HG02938 (cell line): Measurements from ENCODE around the gene CTNNB1.

Experiments
- ATAC-seq: cut with Tn5 transposase; IDR thresholded peaks from one replicate; pipeline ENCODE4 v1.9.1; 2021; ENCODE audit warnings: mild to moderate bottlenecking, moderate library complexity; ENCODE audit not compliant: unreplicated experiment

CTNNB1 gene

GRCh38 chr3:41213588-41213987 is 14.3 kb downstream of the CTNNB1 start:
- no peak for ATAC-seq

GRCh38 chr3:41216422-41216821 is 17.1 kb downstream of the CTNNB1 start:
- no peak for ATAC-seq

GRCh38 chr3:41216993-41217392 is 17.7 kb downstream of the CTNNB1 start:
- ATAC-seq, result no peak

DNA sequence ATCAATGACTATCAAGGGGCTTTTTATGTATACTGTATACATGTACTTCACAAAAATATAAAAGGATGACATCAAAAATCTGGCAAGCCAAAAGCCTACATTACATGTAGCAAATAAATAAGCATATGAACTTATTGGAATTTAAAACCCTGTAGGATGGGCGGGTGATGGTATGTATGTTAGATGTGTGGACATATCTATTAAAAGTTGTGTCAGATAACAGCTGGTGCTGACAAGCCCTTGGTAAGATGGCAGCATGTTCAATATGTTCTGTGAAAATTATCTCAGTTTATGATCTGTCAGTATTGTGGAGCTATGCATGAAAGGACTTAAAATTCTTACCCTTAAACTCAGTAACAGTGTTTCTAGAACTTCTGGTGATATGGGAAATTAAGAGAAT is 20.1 kb downstream of the CTNNB1 start:
- ATAC-seq, result no peak

DNA sequence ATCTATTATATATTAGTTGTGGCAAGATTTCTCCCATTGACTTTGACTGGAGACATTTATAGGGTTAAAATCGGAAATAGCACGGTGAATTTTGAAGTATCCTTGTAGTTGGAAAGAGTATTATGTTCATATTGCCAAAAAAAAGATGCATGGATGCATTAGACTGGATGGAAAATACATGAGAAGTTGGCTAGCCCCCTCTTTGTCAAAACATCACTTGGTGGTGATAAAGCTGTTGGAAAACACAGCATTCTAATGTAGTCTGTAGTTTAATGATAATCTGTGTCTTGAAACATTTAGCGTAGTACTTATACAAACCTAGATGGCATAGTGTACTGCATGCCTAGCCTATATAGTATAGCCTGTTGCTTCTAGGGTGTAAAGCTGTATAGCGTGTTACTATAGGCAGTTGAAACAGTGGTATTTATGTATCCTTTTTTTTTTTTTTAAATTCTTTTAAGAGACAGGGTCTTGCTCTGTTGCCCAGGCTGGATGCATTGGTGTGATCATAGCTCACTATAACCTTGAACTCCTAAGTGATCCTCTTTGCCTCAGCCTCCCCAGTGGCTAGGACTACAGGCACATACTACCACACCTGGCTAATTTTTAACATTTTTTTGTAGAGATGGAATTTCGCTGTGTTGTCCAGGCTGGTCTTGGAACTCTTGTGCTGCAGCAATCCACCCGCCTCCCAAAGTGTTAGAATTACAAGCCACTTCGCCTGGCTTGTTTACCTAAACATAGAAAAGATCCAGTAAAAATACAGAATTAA is 21.8 kb downstream of the CTNNB1 start:
- no peak for ATAC-seq

DNA sequence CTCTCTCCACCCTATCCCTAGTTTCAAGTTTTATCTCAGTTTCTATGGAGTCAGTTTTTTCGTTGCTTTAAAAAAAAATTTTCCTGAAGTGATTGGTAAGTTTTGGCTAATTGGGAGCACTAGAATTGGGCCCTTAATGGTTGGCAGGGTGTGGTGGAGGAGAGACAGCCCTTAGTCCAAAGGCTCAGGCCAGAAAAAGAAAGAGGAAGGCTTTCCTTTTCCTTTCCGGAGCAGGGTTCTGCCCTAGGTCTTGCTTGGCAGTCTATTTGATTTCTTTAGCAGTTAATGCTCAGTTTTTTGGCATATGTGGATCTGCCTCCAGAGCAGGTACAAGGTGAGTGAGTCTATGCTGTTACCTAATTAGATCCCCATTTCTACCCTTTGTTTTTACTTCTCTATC is 22.7 kb downstream of the CTNNB1 start:
- no peak for ATAC-seq

- no peak for ATAC-seq
Measured at GRCh38 chr3:41222501-41222900, 23.2 kb downstream of the CTNNB1 start.

- ATAC-seq, result no peak
Measured at GRCh38 chr3:41223078-41223477, 23.8 kb downstream of the CTNNB1 start.

GRCh38 chr3:41223691-41224090 is 24.4 kb downstream of the CTNNB1 start:
- no peak for ATAC-seq

DNA sequence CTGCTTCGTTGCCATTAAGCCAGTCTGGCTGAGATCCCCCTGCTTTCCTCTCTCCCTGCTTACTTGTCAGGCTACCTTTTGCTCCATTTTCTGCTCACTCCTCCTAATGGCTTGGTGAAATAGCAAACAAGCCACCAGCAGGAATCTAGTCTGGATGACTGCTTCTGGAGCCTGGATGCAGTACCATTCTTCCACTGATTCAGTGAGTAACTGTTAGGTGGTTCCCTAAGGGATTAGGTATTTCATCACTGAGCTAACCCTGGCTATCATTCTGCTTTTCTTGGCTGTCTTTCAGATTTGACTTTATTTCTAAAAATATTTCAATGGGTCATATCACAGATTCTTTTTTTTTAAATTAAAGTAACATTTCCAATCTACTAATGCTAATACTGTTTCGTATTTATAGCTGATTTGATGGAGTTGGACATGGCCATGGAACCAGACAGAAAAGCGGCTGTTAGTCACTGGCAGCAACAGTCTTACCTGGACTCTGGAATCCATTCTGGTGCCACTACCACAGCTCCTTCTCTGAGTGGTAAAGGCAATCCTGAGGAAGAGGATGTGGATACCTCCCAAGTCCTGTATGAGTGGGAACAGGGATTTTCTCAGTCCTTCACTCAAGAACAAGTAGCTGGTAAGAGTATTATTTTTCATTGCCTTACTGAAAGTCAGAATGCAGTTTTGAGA is 25.0 kb downstream of the CTNNB1 start:
- ATAC-seq, result no peak

GRCh38 chr3:41234823-41235721 is 35.8 kb downstream of the CTNNB1 start:
- ATAC-seq, result no peak

DNA sequence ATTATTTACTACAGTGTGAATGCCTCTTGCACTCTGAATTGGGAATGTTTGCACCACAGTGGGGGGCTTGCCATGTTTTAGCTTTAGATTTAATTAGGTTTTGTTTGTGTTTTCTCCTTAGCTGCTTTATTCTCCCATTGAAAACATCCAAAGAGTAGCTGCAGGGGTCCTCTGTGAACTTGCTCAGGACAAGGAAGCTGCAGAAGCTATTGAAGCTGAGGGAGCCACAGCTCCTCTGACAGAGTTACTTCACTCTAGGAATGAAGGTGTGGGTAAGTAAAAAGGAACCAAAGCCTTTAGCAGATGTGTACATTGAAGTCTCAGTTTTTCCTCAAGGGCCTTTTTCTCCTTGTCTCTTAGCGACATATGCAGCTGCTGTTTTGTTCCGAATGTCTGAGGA is 36.9 kb downstream of the CTNNB1 start:
- ATAC-seq, result no peak

DNA sequence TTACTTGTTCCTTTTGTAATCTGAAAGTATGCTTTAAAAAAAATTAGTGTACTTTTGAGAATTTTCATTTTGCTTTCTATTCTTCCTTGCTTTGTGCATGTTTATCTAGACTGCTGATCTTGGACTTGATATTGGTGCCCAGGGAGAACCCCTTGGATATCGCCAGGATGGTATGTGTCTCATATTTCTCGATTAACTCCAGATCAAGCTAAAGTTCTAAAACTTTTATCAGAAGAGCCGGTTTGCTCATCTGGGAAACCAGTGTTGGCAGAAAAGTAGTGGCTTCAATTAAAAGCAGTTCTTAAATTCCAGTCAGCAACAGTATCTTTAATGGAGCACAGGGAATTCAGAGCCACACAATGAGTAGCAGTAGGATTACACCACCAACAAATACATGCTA is 38.6 kb downstream of the CTNNB1 start:
- ATAC-seq, result no peak

- ATAC-seq, result no peak
Measured at GRCh38 chr3:41239587-41239986, 40.3 kb downstream of the CTNNB1 start.

GRCh38 chr3:41241161-41241560 is 41.9 kb downstream of the CTNNB1 start:
- ATAC-seq, result no peak

GRCh38 chr3:41241800-41242571 is 42.7 kb downstream of the CTNNB1 start:
- ATAC-seq, result no peak

DNA sequence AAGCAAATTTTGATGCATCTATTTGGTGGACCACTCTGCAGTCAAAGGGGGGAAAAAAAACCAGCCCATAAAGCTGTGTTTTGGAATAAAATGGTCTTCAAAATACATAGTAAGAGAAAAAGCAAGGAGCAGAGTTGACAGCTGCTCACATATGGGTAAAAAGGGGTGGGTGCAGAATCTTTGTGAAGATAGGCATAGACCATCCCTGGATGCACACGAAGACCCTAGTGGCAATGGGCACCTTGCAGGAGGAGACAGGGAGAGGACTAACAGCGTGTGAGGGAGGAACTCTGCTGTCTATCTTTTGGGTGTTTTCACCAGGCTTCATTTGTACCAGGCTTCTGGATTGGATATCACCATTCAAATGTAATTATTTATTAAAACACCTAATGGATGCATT is 43.9 kb downstream of the CTNNB1 start:
- no peak for ATAC-seq

DNA sequence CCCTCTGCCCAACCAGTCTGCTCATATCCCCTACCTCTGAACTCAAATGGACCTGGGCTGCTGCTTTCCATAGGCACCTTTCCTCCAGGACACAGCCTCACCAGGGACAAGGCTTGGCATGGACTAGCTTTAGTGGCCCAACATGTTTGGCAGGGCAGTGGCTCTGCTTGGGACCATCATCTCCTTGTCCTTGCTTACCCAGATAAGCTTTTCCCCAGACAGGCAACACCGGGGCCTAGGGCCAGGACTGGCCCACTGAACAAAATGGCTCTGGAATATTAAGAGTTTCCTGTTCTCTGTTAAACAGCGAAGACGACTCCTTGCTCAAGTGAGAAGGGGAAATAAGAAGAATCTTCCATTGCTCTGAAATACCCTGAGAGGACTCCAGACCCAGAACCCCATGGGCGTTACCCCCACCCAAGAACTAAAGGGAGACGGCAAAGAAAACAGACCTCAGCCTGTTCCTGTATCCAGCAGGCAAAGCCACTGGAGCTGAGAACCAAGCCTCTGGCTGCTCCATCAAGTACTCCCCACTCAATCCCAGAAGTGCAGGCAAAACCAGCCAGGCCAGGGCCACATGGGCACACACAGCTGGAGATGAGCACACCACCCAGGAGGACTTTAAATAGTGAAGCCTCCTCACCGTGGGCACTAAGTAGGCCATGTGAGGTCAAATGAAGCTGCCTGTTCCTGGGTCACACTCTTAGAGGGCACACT is 45.5 kb downstream of the CTNNB1 start:
- no peak for ATAC-seq

DNA sequence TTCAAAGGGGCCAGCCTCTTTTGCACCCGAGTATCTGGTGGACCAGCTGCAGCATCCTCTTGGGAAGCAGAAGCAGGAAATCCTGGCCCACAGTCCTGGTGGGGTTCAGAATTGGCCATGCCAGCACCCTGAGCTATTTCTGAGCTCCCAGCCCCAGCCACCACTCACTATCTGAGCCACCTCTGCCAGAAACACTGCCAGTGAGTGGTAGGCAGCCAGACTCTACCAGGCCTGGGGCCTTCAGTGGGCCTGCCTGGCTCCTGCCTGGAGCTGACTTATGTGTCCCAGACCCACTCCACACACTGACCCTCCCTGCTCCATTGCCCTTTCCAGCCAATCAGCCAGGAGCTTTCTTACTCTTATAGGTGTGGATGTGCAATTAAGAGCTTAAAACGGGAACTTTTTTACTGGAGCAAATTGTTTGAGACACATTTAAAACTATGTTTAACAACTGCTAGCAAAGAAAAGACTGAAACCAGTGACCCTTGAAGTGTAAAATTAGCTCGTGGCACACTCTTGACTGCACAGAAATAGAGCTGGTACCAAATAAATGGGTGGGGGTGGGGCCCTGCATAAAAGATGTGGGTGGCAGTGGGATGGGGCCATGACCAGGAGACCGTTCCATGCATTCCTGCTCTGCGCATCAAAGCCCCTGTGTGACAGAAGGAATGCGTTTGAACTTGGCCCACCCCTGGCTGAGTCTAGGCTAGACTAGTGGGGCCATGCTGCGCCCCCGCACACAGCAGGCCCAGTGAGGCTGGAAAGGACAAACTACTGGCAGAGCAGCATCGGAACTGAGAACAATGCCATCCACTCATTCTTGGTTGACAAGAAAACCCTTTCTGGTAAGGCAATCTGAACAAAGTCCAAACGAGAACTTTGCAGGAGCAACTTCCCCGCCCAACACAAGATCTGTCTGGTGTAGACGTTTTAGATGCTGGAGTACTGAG is 48.0 kb downstream of the CTNNB1 start:
- no peak for ATAC-seq
